HG02852 (cell line): Measurements from ENCODE around the gene CELA1.
A peak's percentile ranks its signal among the peaks of the same experiment; 100 is the strongest.

ENCODE experiments used
- ATAC-seq: cut with Tn5 transposase; IDR thresholded peaks from one replicate; pipeline ENCODE4 v1.9.1; 2021; ENCODE audit warnings: mild to moderate bottlenecking, moderate library complexity; ENCODE audit not compliant: unreplicated experiment

CELA1 gene

DNA sequence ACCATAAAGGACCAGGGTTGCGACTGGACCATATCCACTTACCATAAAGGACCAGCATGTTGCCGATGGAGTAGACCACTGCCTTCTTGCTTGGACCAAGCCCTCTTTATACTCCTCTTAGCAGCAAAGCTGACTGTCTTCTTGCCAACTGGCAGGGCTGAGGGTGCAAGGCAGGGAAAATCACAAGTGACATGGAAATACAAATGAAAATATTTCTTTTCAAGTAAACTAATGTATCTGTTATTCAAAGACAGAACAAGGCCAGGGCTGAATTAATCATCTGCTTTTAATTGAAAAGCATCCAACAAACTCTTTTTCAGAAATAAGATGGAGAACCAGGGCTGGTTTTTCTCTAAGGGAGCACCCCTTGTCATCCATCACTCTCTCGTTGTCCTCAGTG, at the start of gene CELA1:
Gene CELA1 (minus strand): TSS at position 99 of the 400 bp plus-strand sequence. CDS start 41 bp downstream, at position 58.
- no peak for ATAC-seq

DNA sequence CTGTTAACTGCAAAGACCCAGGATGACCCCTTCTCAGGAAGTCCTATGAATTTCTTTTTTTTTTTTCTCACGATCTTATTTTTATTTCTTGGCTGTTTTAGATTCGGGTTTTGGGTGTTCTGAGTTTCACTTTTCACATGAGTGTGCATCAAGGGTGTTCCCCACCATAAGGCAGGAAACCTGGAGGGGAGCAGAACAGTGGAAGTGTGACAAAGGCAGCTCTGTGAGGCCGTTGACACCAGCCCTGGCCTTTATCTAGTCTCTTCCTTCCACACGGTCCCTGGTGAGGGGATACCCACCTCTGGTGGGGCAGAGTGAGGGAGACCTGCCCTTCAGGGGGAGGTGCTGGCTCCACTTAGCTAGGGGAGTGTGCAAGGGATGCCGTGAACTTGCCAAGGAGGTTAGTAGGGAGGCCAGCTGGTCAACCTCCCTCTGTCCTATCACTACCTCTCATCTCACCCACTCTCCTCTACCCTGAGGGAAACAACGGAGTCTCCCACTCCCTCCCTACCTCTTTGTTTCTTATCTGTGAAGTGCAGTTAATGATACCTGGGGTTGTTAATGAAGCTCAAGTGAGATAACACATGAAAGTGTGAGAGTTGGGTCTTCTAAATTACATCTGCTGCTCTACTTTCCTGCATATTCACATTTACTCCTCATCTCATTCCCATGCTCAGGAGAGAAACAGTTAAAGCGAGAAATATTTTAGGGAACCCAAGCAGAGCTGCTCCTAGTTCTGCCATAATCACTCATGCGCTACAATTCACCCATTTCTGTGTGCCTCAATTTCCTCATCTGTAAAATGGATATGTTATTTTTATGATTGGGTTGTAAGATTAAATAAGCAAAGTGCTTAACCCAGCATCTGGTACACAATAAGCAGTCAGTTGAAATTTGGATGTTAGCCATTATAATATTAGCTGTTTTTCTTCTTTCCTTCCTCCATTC, 49.1 kb upstream of the CELA1 start:
- peak; percentile 44 for ATAC-seq

DNA sequence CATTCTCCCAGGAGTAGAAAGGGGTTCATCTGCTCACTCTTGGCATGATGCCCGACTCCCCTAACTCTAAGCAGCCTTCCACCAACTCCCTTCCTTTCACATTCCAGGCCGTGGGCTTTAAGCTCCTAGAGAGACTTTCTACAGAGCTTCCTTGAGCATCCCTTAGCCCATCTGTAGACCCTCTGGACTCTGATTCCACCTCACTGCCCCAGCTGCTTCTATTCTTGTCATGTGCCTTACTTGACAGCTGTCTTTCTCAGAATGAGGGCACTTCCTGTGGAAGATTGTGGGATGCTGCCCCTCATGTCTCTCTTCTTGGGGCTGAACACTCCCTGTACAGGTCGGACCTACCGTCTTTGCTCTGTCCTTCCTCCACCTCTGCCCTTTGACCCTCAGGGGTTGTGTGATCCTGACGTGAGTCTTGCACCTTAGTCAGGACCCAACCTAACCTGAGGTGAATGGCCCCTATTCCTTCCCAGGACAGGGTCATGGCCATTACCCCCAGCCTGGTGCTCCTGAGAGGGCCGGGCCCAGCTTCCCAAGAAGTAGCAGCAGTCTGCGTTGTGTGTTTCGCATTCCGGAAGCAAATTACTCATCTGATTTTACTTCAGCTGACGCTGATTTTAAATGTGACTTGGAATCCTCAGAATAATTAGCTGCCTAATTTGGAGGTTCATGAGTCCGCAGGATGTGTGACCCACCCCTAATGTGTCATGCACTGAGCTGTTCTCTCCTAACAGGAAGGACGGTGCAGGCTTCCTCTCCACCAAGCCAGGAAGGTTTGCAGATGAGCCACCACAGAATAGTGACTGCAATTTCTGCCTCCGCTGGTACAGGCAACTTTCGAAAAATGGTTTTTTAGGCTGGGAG, 47.4 kb upstream of the CELA1 start:
- ATAC-seq: no peak

DNA sequence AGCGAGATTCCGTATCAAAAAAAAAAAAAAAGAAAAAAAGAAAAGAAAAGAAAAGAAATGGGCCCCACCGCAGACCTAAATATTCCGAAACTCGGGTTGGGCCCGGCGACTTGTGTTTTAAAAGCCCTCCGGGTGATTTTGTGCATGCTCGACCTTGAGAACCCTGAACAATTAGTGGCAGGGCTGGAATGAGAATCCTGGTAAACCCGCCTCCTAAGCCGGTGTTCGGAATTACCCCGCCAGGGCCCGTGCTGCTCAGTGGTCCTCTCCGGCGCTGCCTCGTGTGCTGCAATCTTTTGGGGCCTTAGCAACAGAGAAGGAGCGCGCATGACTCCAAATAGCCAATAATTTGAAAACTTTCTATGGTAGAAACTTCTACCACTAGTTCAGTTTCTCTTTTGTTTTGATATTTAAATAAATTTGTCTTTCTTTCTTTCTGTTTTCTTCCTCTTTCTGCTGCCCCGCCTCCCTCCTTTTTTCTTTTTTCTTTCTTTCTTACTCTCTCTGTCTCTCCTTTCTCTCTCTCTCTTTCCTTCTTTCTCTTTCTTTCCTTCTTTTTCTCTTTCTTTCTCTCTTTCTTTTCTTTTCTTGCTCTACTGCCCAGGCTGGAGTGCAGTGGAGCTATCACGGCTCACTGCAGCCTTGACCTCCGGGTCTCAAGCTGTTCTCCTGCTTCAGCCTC, 46.2 kb upstream of the CELA1 start:
- ATAC-seq: peak; percentile 29

- peak; percentile 54 for ATAC-seq
Observed at GRCh38 chr12:51391283-51392123, 45.0 kb upstream of the CELA1 start, which contains the start of gene GALNT6. Gene GALNT6, minus strand, starts transcription at chr12:51391406. Its CDS starts 11,625 bp downstream, at chr12:51379781.

- ATAC-seq: peak; percentile 8
Observed at GRCh38 chr12:51390891-51391282, 44.4 kb upstream of the CELA1 start.

DNA sequence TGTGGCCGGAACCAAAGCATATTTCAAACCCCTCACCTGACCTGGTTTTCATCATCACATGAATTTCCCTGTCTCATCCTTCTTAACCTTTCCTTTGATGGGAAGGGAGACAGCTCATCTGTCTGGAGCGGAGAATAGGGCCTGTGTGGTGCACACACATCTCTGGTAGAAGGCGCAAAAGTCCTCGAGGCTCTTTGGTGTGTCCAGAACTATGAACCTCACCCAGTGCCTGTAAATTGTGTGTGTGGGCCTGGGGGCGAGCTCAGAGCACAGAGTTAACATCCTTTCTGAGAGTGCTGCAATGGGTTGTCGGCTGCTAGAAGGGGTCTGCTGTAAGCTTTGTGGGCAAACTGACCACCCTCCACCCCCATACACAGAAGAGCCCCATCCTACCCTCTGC, 44.0 kb upstream of the CELA1 start:
- ATAC-seq: no peak

- no peak for ATAC-seq
Observed at GRCh38 chr12:51389302-51389999, 43.0 kb upstream of the CELA1 start.

DNA sequence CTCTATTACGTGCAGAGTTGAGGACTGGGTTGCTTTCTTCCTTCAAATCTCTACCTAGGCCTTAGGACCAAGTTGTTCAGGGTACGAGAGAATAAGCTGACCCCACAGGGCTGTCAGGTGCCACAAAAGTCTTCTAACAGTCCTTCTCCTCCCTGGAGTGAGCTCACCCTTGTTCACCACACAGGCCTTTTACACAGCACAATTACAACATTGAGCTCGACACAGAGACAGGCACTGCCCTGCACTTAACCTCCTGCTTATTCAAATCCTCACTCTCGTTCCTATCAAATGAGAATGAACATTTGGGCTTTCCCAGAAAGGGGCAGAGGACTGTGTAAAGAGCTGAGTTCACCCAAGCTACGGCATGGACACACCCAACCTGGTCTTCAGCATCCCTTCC, 42.4 kb upstream of the CELA1 start:
- ATAC-seq: no peak

- no peak for ATAC-seq
Observed at GRCh38 chr12:51388069-51388799, 41.8 kb upstream of the CELA1 start.

DNA sequence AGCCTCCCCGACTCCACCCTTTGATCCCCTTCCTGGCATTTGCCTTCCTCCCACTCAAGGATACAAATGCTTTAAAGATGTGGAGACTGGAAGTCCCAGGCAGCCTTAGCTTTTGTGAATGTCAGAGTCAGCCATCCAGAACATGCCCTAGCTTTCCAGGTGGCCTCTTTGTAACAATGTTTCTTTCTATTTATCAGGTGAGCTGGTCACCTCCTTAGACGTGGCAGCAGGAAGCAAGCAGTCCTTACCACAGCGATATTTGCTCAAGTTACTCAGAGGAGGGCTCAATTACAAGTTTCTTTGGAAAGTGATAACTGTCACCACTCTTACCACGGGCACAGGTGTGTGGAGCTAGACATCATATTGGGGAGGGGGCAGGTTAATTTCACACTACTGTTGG, 39.9 kb upstream of the CELA1 start:
- ATAC-seq: no peak

DNA sequence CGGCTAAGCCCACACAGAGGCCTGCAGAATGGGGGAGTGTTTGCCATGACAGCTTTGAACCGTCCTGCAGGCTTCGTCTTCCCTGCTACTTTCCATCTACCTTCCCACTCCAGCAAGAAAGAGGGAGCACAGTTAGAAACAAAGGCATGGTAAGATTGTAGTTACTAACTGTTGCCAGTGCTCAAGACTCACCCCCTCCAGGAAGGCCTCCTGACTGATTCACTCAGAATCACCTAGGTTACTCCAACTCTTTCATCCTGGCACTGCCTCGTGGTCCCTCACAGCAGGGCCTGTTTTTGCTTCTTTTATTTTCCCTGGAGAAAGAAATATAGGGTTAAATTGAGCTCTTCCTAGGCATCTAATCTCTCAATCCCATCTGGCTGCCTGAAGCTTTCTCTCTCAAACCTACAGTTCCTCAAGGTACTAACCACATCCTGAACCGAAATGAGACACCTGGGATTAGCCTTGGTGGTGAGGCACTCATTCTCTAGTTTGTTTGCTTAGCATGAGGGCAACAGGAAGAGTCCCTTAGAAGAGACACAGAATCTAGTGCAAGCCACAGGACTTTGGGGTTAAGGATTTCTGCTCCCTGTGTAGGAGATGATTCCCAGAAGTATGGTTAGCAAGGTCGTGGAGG, 36.9 kb upstream of the CELA1 start:
- ATAC-seq: no peak

GRCh38 chr12:51382173-51382572, 35.7 kb upstream of the CELA1 start:
- no peak for ATAC-seq

- ATAC-seq: no peak
Observed at GRCh38 chr12:51381226-51382079, 35.0 kb upstream of the CELA1 start.

GRCh38 chr12:51379571-51379970, 33.1 kb upstream of the CELA1 start:
- ATAC-seq: no peak

DNA sequence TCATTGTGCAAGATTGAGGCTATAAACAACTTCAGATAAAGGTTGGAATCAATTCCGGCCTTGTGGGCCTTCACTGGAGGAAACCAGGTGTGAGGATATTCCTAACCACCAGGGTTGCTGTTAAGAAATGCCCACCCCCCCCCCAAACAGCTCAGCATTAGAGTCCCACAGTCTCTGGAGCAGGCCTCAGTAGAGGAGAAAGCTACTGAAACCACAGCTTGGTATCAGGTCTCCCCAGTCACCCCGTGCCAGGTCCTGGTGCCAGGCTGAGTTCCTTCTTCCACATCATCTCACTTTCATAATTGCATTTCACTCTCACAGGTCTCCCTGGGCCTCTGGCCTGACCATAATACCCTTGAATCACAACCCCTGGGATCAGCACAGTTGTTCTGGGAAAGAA, 32.3 kb upstream of the CELA1 start:
- no peak for ATAC-seq
